ENCODE data around the gene ZNF827.

Gene ZNF827

DNA sequence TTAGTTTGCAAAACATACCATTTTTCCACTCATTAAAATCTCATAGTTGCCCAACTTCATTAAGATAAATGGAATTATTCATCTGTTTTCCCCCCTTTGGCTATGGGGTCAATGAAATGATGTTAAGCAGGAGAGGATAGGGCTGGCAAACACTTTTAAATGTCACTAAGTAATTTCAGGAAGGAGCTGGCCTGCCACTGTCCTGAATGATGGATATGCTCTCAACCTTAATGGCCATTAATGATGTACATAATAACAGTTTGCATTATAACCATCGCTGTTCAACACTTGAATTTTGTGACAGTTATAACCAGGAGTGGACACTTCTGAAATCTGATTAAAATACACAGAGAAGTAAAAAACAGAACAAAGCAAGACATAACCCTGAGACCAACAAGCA lies 181.4 kb downstream of the ZNF827 start:
- no peak for DNase-seq (ENCODE audit: low read depth in 2 of 2)

GRCh38 chr4:145756244-145756643 lies 182.4 kb downstream of the ZNF827 start:
- no peak for DNase-seq (ENCODE audit: low read depth in 2 of 2)

- DNase-seq (ENCODE audit: low read depth in 2 of 2): no peak
These were observed 182.8 kb downstream of the ZNF827 start for GRCh38 chr4:145755802-145756201.

- no peak for DNase-seq (ENCODE audit: low read depth in 2 of 2)
These were observed 195.0 kb downstream of the ZNF827 start for GRCh38 chr4:145743641-145744040.

DNA sequence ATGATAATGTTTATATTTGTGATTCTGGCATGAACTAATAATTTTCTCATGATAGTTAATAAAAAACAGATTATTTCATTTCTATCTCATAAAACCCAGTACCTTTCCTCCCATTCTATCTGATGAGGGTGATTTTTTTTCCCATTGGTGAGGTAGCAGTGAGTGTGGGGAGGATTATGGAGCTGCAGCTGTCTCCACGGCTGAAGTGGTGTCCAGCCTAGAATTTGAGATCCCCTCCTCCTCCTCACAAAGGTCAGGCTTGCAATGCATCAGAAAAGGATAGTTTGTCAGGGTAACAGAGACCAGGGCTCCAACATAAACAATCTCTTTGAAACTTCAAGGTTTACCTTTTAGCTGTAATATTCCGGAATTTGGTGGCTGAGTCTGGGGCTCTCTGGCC lies 197.8 kb downstream of the ZNF827 start:
- DNase-seq (ENCODE audit: low read depth in 2 of 2): no peak

- no peak for DNase-seq (ENCODE audit: low read depth in 2 of 2)
These were observed 198.8 kb downstream of the ZNF827 start for GRCh38 chr4:145739845-145740244.

GRCh38 chr4:145736241-145736831 lies 202.3 kb downstream of the ZNF827 start:
- no peak for DNase-seq (ENCODE audit: low read depth in 2 of 2)

DNA sequence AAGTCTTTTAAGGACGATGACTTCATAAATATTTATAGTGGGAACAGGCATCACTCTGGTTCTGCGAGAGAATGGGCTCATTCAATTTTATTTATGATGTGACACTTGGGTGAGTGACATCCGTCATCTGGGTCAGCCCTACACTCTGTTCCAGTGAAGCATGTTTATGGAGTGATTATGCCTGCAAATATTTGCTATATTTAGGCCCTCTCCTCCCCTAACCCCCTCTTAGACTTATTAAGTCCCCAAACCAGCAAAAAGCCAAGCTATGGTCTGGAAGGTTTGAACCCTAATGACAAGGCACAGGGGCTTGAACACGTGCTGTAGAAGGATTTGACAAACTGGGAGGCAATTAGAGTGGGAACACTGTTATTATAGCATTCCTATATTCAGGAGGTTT lies 202.8 kb downstream of the ZNF827 start:
- no peak for DNase-seq (ENCODE audit: low read depth in 2 of 2)

DNA sequence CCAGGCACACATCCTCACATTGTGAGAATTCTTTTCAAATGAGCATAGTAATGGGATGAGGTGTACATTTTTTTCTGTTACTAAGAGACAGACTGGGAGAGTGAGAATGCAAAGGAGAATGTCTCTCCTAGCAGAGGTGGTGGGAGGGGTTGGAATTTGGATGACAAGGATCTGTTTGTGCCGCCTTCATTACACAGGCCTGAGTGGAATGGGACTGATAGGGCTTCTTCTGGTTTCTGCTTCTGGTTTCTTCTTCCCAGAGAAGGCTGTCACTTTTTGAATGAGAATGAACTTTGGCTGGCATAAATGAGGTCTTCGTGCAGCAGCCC lies 203.3 kb downstream of the ZNF827 start:
- DNase-seq (ENCODE audit: low read depth in 2 of 2): no peak

- DNase-seq (ENCODE audit: low read depth in 2 of 2): no peak
These were observed 203.9 kb downstream of the ZNF827 start for GRCh38 chr4:145734576-145735346.

DNA sequence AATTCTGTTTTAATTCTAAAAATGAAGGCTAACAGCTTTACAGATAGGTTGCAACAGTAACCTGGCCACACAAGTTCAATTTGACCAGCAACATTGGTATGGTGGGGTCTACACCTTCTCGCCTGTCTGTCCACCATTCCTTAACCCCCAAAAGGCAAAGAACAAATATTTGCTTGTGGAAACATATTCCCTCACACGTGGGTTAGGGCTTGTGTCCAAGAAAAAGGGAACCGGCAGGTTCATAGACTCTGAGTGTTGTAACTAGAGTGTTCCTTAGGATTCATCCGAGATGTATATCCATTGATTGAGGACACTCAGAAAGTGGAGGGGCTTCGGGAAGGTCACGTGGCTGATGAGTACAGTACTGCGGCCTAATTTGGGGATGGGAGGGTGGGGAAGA lies 204.6 kb downstream of the ZNF827 start:
- DNase-seq (ENCODE audit: low read depth in 2 of 2): no peak

- DNase-seq (ENCODE audit: low read depth in 2 of 2): peak; percentile 72 to 73
These were observed 205.4 kb downstream of the ZNF827 start for GRCh38 chr4:145732895-145733880.

- no peak for DNase-seq (ENCODE audit: low read depth in 2 of 2)
These were observed 206.4 kb downstream of the ZNF827 start for GRCh38 chr4:145732001-145732815.

DNA sequence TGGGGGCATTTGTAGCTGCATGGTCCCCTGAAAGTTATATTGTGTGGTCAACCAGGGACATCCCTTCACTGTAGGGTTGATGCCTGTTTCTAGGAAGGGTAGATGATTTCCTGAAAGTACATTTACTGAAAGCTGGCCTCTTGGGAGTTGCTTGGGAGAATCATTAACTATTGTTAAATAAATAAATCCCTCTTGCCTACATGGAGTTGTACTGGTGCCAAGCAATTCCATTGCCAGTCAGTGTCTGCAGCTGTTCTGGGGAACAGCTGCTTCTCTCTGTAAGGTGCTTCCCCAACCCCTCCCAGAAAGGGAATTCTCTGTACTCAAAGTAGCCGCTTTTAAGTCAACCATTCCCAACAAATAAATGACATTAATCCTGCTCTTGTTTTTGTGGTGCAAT lies 207.6 kb downstream of the ZNF827 start:
- no peak for DNase-seq (ENCODE audit: low read depth in 2 of 2)

GRCh38 chr4:145730026-145730425 lies 208.6 kb downstream of the ZNF827 start:
- DNase-seq (ENCODE audit: low read depth in 2 of 2): no peak

- DNase-seq (ENCODE audit: low read depth in 2 of 2): no peak
These were observed 215.3 kb downstream of the ZNF827 start for GRCh38 chr4:145723336-145723735.

- no peak for DNase-seq (ENCODE audit: low read depth in 2 of 2)
These were observed 216.1 kb downstream of the ZNF827 start for GRCh38 chr4:145722561-145722960.

GRCh38 chr4:145720656-145721055 lies 218.0 kb downstream of the ZNF827 start:
- no peak for DNase-seq (ENCODE audit: low read depth in 2 of 2)

- DNase-seq (ENCODE audit: low read depth in 2 of 2): no peak
These were observed 218.6 kb downstream of the ZNF827 start for GRCh38 chr4:145719752-145720624.

DNA sequence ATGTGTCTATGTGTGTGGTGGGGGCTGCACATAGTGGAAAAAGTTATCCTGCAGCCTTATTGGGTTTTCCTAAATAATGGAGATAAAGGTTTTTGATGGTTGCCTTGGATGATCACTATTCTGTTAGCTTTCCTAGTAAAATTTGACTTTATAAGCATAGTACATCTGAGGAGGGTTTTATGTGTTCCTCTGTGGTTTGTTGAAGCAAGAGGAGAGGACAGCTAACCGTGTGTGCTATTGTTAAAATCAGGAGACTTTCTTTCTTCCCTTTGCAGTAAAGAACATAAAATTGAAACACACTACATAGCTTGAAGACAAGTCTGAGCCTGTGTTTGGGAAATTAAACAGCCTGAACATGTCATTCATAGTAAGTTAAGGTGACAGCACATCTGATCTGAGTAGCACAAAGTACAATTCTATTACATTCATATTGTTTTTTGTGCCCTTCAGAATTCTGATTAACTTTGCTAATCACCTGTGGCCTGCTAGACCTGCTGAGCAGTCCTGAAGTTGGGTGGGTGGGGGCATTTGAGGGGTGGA lies 221.9 kb downstream of the ZNF827 start:
- no peak for DNase-seq (ENCODE audit: low read depth in 2 of 2)
